HEK293 (cell line): ENCODE measurements around the gene HARS1.
A peak's percentile ranks its signal among the peaks of the same experiment; 100 is the strongest.

Source experiments
- ATF2 ChIP-seq: fragments of 450-650 bp; formaldehyde crosslinking; IDR thresholded peaks from 2 replicates; pipeline ENCODE4 v1.5.1; 2016; ENCODE audit warnings: missing biosample characterization, missing genetic modification characterization, low read depth
- BCL11B ChIP-seq: fragments of 450-650 bp; formaldehyde crosslinking; IDR thresholded peaks from 2 replicates; pipeline ENCODE4 v1.5.1; 2016; ENCODE audit warnings: low read depth, missing biosample characterization, missing genetic modification characterization
- EGR2 ChIP-seq: fragments of 450-650 bp; formaldehyde crosslinking; IDR thresholded peaks from 2 replicates; pipeline ENCODE4 v1.5.1; 2016; ENCODE audit warnings: low read depth, missing biosample characterization, missing genetic modification characterization
- GLI4 ChIP-seq: fragments of 450-650 bp; formaldehyde crosslinking; IDR thresholded peaks from 2 replicates; pipeline ENCODE4 v1.5.1; 2016; ENCODE audit warnings: missing biosample characterization, missing genetic modification characterization
- GLIS1 ChIP-seq: fragments of 450-650 bp; formaldehyde crosslinking; IDR thresholded peaks from 2 replicates; pipeline ENCODE4 v1.5.1; 2016; ENCODE audit warnings: missing biosample characterization, missing genetic modification characterization
- HOXC10 ChIP-seq: sonication (generic); formaldehyde crosslinking; IDR thresholded peaks from 2 replicates; pipeline ENCODE4 v1.8.1; 2023; ENCODE audit warnings: mild to moderate bottlenecking, missing genetic modification reagents
- HOXD13 ChIP-seq: sonication (generic); formaldehyde crosslinking; IDR thresholded peaks from 2 replicates; pipeline ENCODE4 v1.8.0; 2022; ENCODE audit warnings: missing genetic modification reagents, borderline replicate concordance
- PRDM2 ChIP-seq: fragments of 450-650 bp; formaldehyde crosslinking; IDR thresholded peaks from 2 replicates; pipeline ENCODE4 v1.5.1; 2016; ENCODE audit warnings: missing biosample characterization, missing genetic modification characterization, borderline replicate concordance
- TRIM28 ChIP-seq: IDR thresholded peaks from 2 replicates; pipeline ENCODE4 v1.6.1; 2011; ENCODE audit warnings: low read length, control low read depth, borderline replicate concordance
- ZFP3 ChIP-seq: fragments of 450-650 bp; formaldehyde crosslinking; IDR thresholded peaks from 2 replicates; pipeline ENCODE4 v1.5.1; 2016; ENCODE audit warnings: low read depth, missing biosample characterization, missing genetic modification characterization
- ZFP37 ChIP-seq: fragments of 450-650 bp; formaldehyde crosslinking; IDR thresholded peaks from 2 replicates; pipeline ENCODE4 v1.5.1; 2016; ENCODE audit warnings: missing biosample characterization, missing genetic modification characterization
- ZFP69B ChIP-seq: fragments of 450-650 bp; formaldehyde crosslinking; IDR thresholded peaks from 2 replicates; pipeline ENCODE4 v1.5.1; 2016; ENCODE audit warnings: missing biosample characterization, missing genetic modification characterization
- ZIC2 ChIP-seq: fragments of 450-650 bp; formaldehyde crosslinking; IDR thresholded peaks from 2 replicates; pipeline ENCODE4 v1.5.1; 2016; ENCODE audit warnings: missing biosample characterization, missing genetic modification characterization
- ZNF140 ChIP-seq: fragments of 450-650 bp; formaldehyde crosslinking; IDR thresholded peaks from 2 replicates; pipeline ENCODE4 v1.5.1; 2016; ENCODE audit warnings: missing biosample characterization, missing genetic modification characterization
- ZNF155 ChIP-seq: fragments of 450-650 bp; formaldehyde crosslinking; IDR thresholded peaks from 2 replicates; pipeline ENCODE4 v1.5.1; 2016; ENCODE audit warnings: missing biosample characterization, missing genetic modification characterization
- ZNF16 ChIP-seq: fragments of 450-650 bp; formaldehyde crosslinking; IDR thresholded peaks from 2 replicates; pipeline ENCODE4 v1.5.1; 2016; ENCODE audit warnings: low read depth, missing biosample characterization, missing genetic modification characterization
- ZNF19 ChIP-seq: fragments of 450-650 bp; formaldehyde crosslinking; IDR thresholded peaks from 2 replicates; pipeline ENCODE4; 2016; ENCODE audit warnings: missing biosample characterization, missing genetic modification characterization, low read depth
- ZNF221 ChIP-seq: fragments of 450-650 bp; formaldehyde crosslinking; IDR thresholded peaks from 2 replicates; pipeline ENCODE4 v1.5.1; 2017; ENCODE audit warnings: missing biosample characterization, missing genetic modification characterization, borderline replicate concordance
- ZNF23 ChIP-seq: fragments of 450-650 bp; formaldehyde crosslinking; IDR thresholded peaks from 2 replicates; pipeline ENCODE4 v1.5.1; 2016; ENCODE audit warnings: missing biosample characterization, missing genetic modification characterization, borderline replicate concordance
- ZNF24 ChIP-seq: fragments of 450-650 bp; formaldehyde crosslinking; IDR thresholded peaks from 2 replicates; pipeline ENCODE4 v1.5.1; 2016; ENCODE audit warnings: missing biosample characterization, missing genetic modification characterization
- ZNF37A ChIP-seq: fragments of 450-650 bp; IDR thresholded peaks from 2 replicates; pipeline ENCODE4 v1.5.1; 2018; ENCODE audit warnings: missing biosample characterization, missing genetic modification characterization
- ZNF426 ChIP-seq: fragments of 450-650 bp; formaldehyde crosslinking; IDR thresholded peaks from 2 replicates; pipeline ENCODE4 v1.5.1; 2017; ENCODE audit warnings: missing biosample characterization, missing genetic modification characterization, mild to moderate bottlenecking, inconsistent platforms, moderate library complexity
- ZNF473 ChIP-seq: fragments of 450-650 bp; formaldehyde crosslinking; IDR thresholded peaks from 2 replicates; pipeline ENCODE4 v1.5.1; 2017; ENCODE audit warnings: missing biosample characterization, missing genetic modification characterization
- ZNF558 ChIP-seq: fragments of 450-650 bp; formaldehyde crosslinking; IDR thresholded peaks from 2 replicates; pipeline ENCODE4 v1.5.1; 2016; ENCODE audit warnings: missing biosample characterization, missing genetic modification characterization
- ZNF585B ChIP-seq: fragments of 450-650 bp; formaldehyde crosslinking; IDR thresholded peaks from 2 replicates; pipeline ENCODE4 v1.5.1; 2016; ENCODE audit warnings: missing biosample characterization, missing genetic modification characterization
- ZNF600 ChIP-seq: fragments of 450-650 bp; formaldehyde crosslinking; IDR thresholded peaks from 2 replicates; pipeline ENCODE4 v1.5.1; 2016; ENCODE audit warnings: missing biosample characterization, missing genetic modification characterization
- ZNF658 ChIP-seq: fragments of 450-650 bp; formaldehyde crosslinking; IDR thresholded peaks from 2 replicates; pipeline ENCODE4; 2016; ENCODE audit warnings: missing biosample characterization, missing genetic modification characterization
- ZNF660 ChIP-seq: fragments of 450-650 bp; IDR thresholded peaks from 2 replicates; pipeline ENCODE4 v1.5.1; 2018; ENCODE audit warnings: missing biosample characterization, mild to moderate bottlenecking, missing genetic modification characterization
- ZNF776 ChIP-seq: fragments of 450-650 bp; formaldehyde crosslinking; IDR thresholded peaks from 2 replicates; pipeline ENCODE4 v1.5.0; 2017; ENCODE audit warnings: missing biosample characterization, missing genetic modification characterization, borderline replicate concordance
- ZSCAN16 ChIP-seq: fragments of 450-650 bp; formaldehyde crosslinking; IDR thresholded peaks from 2 replicates; pipeline ENCODE4 v1.5.1; 2016; ENCODE audit warnings: missing biosample characterization, missing genetic modification characterization
- TF ChIP-seq, protein P1 (sequence below): sonication (generic); formaldehyde crosslinking; IDR thresholded peaks from 2 replicates; pipeline ENCODE4 v1.8.1; 2022; ENCODE audit warnings: mild to moderate bottlenecking, moderate library complexity, missing genetic modification reagents
- TF ChIP-seq, protein P2 (sequence below): fragments of 450-650 bp; formaldehyde crosslinking; IDR thresholded peaks from 2 replicates; pipeline ENCODE4 v1.5.1; 2016; ENCODE audit warnings: missing biosample characterization, missing genetic modification characterization

Gene HARS1

DNA sequence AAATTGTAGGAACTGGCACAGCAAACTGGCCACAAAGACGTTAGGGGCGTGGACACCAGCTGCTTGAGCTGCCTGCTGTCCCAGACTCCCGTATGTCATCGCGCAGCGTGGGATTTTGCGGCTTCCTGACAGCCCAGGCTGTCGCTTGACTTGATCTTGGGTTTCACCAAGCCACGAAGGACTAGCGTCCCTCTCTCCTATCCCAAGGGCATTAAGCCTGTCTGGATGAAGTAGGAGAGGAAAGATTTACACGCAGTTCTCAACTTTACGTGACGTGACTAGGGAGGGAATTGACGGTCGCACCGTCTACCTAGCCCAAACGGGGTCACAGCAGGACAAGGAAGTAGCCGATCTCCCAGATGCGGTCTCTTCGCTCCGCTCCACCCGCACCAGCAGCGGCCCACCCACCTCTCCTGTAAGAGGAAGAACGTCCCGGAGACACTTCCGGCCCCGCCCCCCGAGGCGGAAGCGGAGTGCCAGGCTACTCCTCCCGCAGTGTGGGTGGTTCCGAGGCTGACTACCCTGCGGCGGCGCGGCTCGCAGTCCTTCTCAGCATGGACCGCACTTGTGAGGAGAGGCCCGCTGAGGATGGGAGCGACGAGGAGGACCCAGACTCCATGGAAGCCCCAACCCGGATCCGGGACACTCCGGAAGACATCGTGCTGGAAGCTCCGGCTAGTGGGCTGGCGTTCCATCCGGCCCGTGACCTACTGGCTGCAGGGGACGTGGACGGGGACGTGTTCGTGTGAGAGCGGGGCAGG, 26.6 kb downstream of the HARS1 start, which contains the start of gene WDR55 (continued):
- TF ChIP-seq ZNF660 (tag by site-specific recombination) (peak; percentile 32), ZFP37 (tag by site-specific recombination) (peak; percentile 77; the same call in 1 of the 2 replicates), ZFP69B (tag by site-specific recombination) (peak; percentile 47; the same call in 1 of the 2 replicates), ZNF24 (tag by site-specific recombination) (peak; percentile 77), ZNF140 (tag by site-specific recombination) (no peak), HOXC10 (CRISPR knock-in tag) (0 out of 2 replicates have a peak, but pooled peaks have one; percentile 53), ZNF600 (tag by site-specific recombination) (peak; percentile 93), ZNF585B (no peak), PRDM2 (tag by site-specific recombination) (no peak), ZNF19 (tag by site-specific recombination) (no peak), EGR2 (peak; percentile 73), TRIM28 (peak; percentile 83), ATF2 (tag by site-specific recombination) (no peak), ZIC2 (tag by site-specific recombination) (peak; percentile 83), ZNF23 (tag by site-specific recombination) (no peak), ZNF221 (tag by site-specific recombination) (no peak), GLIS1 (peak; percentile 73; the same call in 1 of the 2 replicates), HOXD13 (CRISPR knock-in tag) (no peak), ZNF426 (tag by site-specific recombination) (no peak), ZNF37A (tag by site-specific recombination) (no peak), ZNF776 (tag by site-specific recombination) (no peak), ZNF558 (no peak), ZSCAN16 (no peak), ZNF658 (no peak), ZNF473 (tag by site-specific recombination) (no peak), ZNF155 (tag by site-specific recombination) (no peak), GLI4 (tag by site-specific recombination) (no peak), BCL11B (tag by site-specific recombination) (no peak), ZNF16 (tag by site-specific recombination) (no peak), ZFP3 (tag by site-specific recombination) (no peak)
- TF ChIP-seq, protein P1, sequence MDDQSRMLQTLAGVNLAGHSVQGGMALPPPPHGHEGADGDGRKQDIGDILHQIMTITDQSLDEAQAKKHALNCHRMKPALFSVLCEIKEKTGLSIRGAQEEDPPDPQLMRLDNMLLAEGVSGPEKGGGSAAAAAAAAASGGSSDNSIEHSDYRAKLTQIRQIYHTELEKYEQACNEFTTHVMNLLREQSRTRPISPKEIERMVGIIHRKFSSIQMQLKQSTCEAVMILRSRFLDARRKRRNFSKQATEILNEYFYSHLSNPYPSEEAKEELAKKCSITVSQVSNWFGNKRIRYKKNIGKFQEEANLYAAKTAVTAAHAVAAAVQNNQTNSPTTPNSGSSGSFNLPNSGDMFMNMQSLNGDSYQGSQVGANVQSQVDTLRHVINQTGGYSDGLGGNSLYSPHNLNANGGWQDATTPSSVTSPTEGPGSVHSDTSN (CRISPR knock-in tag), result no peak; the same call in 1 of the 2 replicates
- TF ChIP-seq, protein P2, sequence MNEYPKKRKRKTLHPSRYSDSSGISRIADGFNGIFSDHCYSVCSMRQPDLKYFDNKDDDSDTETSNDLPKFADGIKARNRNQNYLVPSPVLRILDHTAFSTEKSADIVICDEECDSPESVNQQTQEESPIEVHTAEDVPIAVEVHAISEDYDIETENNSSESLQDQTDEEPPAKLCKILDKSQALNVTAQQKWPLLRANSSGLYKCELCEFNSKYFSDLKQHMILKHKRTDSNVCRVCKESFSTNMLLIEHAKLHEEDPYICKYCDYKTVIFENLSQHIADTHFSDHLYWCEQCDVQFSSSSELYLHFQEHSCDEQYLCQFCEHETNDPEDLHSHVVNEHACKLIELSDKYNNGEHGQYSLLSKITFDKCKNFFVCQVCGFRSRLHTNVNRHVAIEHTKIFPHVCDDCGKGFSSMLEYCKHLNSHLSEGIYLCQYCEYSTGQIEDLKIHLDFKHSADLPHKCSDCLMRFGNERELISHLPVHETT (tag by site-specific recombination), result no peak
